K562 (cell line): ENCODE measurements around the gene RBPJ. TPM values are rescaled to one million over a fixed set of nuclear protein-coding genes. Genes with fewer than 3 reads are reported as not detected.

Experiments
- ATAC-seq: fragments of 200-7000 bp; cut with Tn5 transposase; 3 replicates; pipeline ENCODE4 v1.9.1; 2020; ENCODE audit warnings: moderate library complexity
- BruUV-seq: library from RNA; stranded (reverse); fragments of 400-500 nt; replicated peaks from 2 replicates; lab custom pipeline; 2021; lab: Mats Ljungman, UMichigan
- CTCF ChIA-PET: fragments of 300-600 bp; formaldehyde crosslinking; extraction: SDS; loops from one replicate; lab custom pipeline; 2021; ENCODE audit warnings: low intra/inter-chr PET ratio; lab: Yijun Ruan, JAX
- POLR2A ChIA-PET: fragments of 300-600, 350-650 bp; sonication (Branson Sonifier 250); formaldehyde crosslinking; extraction: SDS; loops from one replicate; lab custom pipeline; 2021; ENCODE audit warnings: antibody characterized with exemption, inconsistent platforms; lab: Yijun Ruan, JAX
- DNase-seq, 4 experiments: peaks; one replicate each; pipeline versions ENCODE4 v3.0.0 to v3.0.0-alpha.2; 2011 to 2018; ENCODE audit warnings: low spot score in 3 of 4, mixed read lengths in 3 of 4; ENCODE audit errors: extremely low read depth in 1 of 4
- FAIRE-seq: peaks from 2 replicates; lab custom pipeline; 2011; peaks lifted over from hg19 to GRCh38; lab: Jason Lieb, UNC
- H2AFZ ChIP-seq: 2 replicates; pipeline ENCODE4 v1.6.0; 2011; ENCODE audit warnings: low read depth, low read length, control low read depth, inconsistent platforms
- H3K27ac ChIP-seq: fragments of 200-600 bp; 3 replicates; pipeline ENCODE4 v1.8.0; 2011; ENCODE audit warnings: low read depth, mild to moderate bottlenecking, control low read depth, inconsistent platforms, low read length, moderate library complexity, mixed read lengths; ENCODE audit errors: extremely low read depth
- H3K27me3 ChIP-seq, 2 experiments: fragments of 300-600 bp in 1 of 2; 2 replicates in 1 of 2; 3 replicates in 1 of 2; pipeline versions ENCODE4 v1.6.0 to v1.8.0; 2011; ENCODE audit warnings: inconsistent platforms in 2 of 2, low read length in 2 of 2, mild to moderate bottlenecking in 1 of 2, mixed read lengths in 1 of 2, moderate library complexity in 1 of 2; ENCODE audit not compliant: control insufficient read depth in 2 of 2, insufficient read depth in 2 of 2
- H3K36me3 ChIP-seq: fragments of 300-600 bp; 3 replicates; pipeline ENCODE4 v1.8.0; 2011; ENCODE audit warnings: mild to moderate bottlenecking, low read length, inconsistent platforms; ENCODE audit not compliant: control insufficient read depth, insufficient read depth
- H3K4me1 ChIP-seq, 2 experiments: fragments of 200-600 bp in 1 of 2; replicated peaks in 1 of 2; 2 replicates in 1 of 2; 3 replicates in 1 of 2; pipeline versions ENCODE4 v1.5.1 to v1.8.0; 2011; ENCODE audit warnings: inconsistent platforms in 2 of 2, low read length in 2 of 2, mild to moderate bottlenecking in 1 of 2, mixed read lengths in 1 of 2, moderate library complexity in 1 of 2; ENCODE audit not compliant: control insufficient read depth in 2 of 2, insufficient read depth in 2 of 2
- H3K4me2 ChIP-seq: 2 replicates; pipeline ENCODE4 v1.6.1; 2011; ENCODE audit warnings: low read length, control low read depth, inconsistent platforms, mixed read lengths; ENCODE audit not compliant: insufficient read depth
- H3K4me3 ChIP-seq: fragments of 200-600 bp; sonication (generic), shearing (Covaris generic); 2 replicates; pipeline ENCODE4 v1.5.1; 2016; ENCODE audit warnings: control low read depth, inconsistent platforms
- H3K79me2 ChIP-seq: fragments of 200-600 bp; 3 replicates; pipeline ENCODE4 v1.8.0; 2011; ENCODE audit warnings: low read length, inconsistent platforms; ENCODE audit not compliant: control insufficient read depth, insufficient read depth
- H3K9ac ChIP-seq, 2 experiments: 2 replicates each; pipeline versions ENCODE4 v1.6.0 to v1.6.1; 2011; ENCODE audit warnings: low read depth in 2 of 2, low read length in 2 of 2, control low read depth in 1 of 2, inconsistent platforms in 1 of 2, mild to moderate bottlenecking in 1 of 2, mixed read lengths in 1 of 2; ENCODE audit not compliant: insufficient read depth in 1 of 2
- H3K9me1 ChIP-seq: one replicate; pipeline ENCODE4 v1.6.0; 2011; ENCODE audit warnings: inconsistent platforms, mild to moderate bottlenecking, low read length, moderate library complexity; ENCODE audit not compliant: control insufficient read depth, insufficient read depth
- H3K9me3 ChIP-seq: replicated peaks from 2 replicates; pipeline ENCODE4 v1.5.1; 2011; ENCODE audit warnings: low read depth, low read length, inconsistent platforms; ENCODE audit not compliant: control insufficient read depth, insufficient read depth
- H4K20me1 ChIP-seq: replicated peaks from 2 replicates; pipeline ENCODE4 v1.6.1; 2011; ENCODE audit warnings: low read length, inconsistent platforms, mixed read lengths; ENCODE audit not compliant: control insufficient read depth, insufficient read depth
- E2F3 ChIP-seq: fragments of 250-450 bp; sonication (Bioruptor Pico); IDR thresholded peaks from 2 replicates; pipeline ENCODE4 v1.4.0; 2020; ENCODE audit warnings: mild to moderate bottlenecking
- ETV1 ChIP-seq: fragments of 450-650 bp; conservative IDR thresholded peaks from 2 replicates; pipeline ENCODE4 v1.6.1; 2016; ENCODE audit warnings: missing genetic modification characterization, control low read depth, low read depth, missing compliant biosample characterization
- NEUROD1 ChIP-seq: fragments of 150-350 bp; IDR thresholded peaks from 2 replicates; pipeline ENCODE4 v1.6.1; 2014; ENCODE audit warnings: borderline replicate concordance, low read length, low read depth; ENCODE audit not compliant: partially characterized antibody
- NR2C2 ChIP-seq, 2 experiments: fragments of 200-800 bp in 1 of 2; sonication (Bioruptor generic) in 1 of 2; sonication (generic) in 1 of 2; formaldehyde crosslinking in 1 of 2; IDR thresholded peaks; 2 replicates each; pipeline versions ENCODE4 v1.6.1 to v1.8.0; 2016 to 2022; ENCODE audit warnings: mild to moderate bottlenecking in 1 of 2, missing compliant biosample characterization in 1 of 2, missing genetic modification characterization in 1 of 2, missing genetic modification reagents in 1 of 2
- WGBS: fragments of 100-300 bp; shearing (Covaris generic); methylation state at CpG from one replicate; pipeline ENCODE4 v1.1.6; 2016; ENCODE audit warnings: low coverage, mixed read lengths; ENCODE audit not compliant: insufficient coverage; ENCODE audit errors: missing lambda C conversion rate; 5-methylcytosine and 5-hydroxymethylcytosine counted together
- in situ Hi-C: fragments of 300-500 bp; cut with MboI; formaldehyde crosslinking; loops from 4 replicates; pipeline ENCODE4 v1.15.0; 2018; ENCODE audit warnings: inconsistent platforms, mixed read lengths
- intact Hi-C: fragments of 100-400 bp; cut with micrococcal nuclease; formaldehyde crosslinking; loops from 2 replicates; pipeline ENCODE4 v1.14.2; 2022
- polyA plus RNA-seq, 8 experiments: library from polyadenylated mRNA; depleted of rRNA in 4 of 8; stranded (reverse) in 5 of 8; unstranded in 3 of 8; fragments of >200 nt; fragmentation: Nextera tagmentation in 2 of 8; fragmentation: Illumina TruSeq in 1 of 8; extraction: Ambion mirVana in 2 of 8; extraction: Trizol in 1 of 8; gene quantifications; 2 replicates each; pipeline versions ENCODE4 v1.2.1 to v1.2.3, GENCODE V29; 2011 to 2014; ENCODE audit warnings: inconsistent platforms in 1 of 8, missing spikeins in 1 of 8
- total RNA-seq, 7 experiments: library from RNA; depleted of rRNA in 6 of 7; stranded (reverse); fragments of >200 nt in 6 of 7; fragmentation: Illumina TruSeq in 2 of 7; extraction: Trizol in 2 of 7; gene quantifications; 2 replicates each; pipeline versions ENCODE4 v1.2.1 to v1.2.3, GENCODE V29; 2011 to 2021; ENCODE audit warnings: low replicate concordance in 1 of 7
- TF ChIP-seq, protein P1 (sequence below): fragments of 250-450 bp; sonication (Bioruptor Pico); IDR thresholded peaks from 2 replicates; pipeline ENCODE4 v1.5.0; 2022; ENCODE audit warnings: mild to moderate bottlenecking
- TF ChIP-seq, protein P2 (sequence below), 2 experiments: fragments of 450-650 bp in 1 of 2; IDR thresholded peaks; 2 replicates each; pipeline ENCODE4 v1.6.1; 2011 to 2017; ENCODE audit warnings: low read depth in 2 of 2, antibody characterized with exemption in 1 of 2, borderline replicate concordance in 1 of 2, low read length in 1 of 2, mild to moderate bottlenecking in 1 of 2, mixed read lengths in 1 of 2; ENCODE audit not compliant: control insufficient read depth in 1 of 2
- TF ChIP-seq, protein P3 (sequence below): sonication (generic); formaldehyde crosslinking; IDR thresholded peaks from 2 replicates; pipeline ENCODE4 v1.8.1; 2023; ENCODE audit warnings: mild to moderate bottlenecking, missing genetic modification reagents

RBPJ gene
- total and polyA plus RNA-seq, 9 of the 15 experiments (the other 6 are each of a cell fraction or from before 2014, with no cell fraction given), result 17.2 to 49.4 (median 33.8) TPM

DNA sequence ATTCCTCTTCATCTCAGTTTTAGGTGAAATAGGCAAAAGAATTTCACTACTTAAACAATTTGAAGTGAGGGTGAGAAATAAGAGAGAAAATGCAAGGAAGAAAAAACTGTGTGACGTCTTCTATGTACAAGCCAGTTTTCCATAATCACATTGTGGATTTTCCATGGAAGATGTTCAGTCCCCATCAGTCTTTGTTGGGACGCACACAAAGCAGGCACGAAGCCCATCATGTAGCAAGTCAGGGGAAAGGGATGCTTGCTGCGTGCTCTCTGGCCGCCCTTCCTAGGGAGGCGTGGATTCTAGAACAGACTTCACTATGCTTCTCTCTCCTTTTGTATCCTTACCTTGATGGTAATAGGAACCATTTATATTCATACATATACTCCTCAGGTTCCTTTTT lies 54.7 kb downstream of the RBPJ start:
- DNase-seq, result no peak
- Histone ChIP-seq H2AFZ (no peak overlapping the region), H3K36me3 (no peaks in the 10 kb centered on the region), H3K9me1 (no peaks in the 10 kb centered on the region), H4K20me1 (peaks cover 4% of the 10 kb centered on the region; the same call in 1 of the 2 replicates), H3K4me1 (peaks cover 0 to 6% of the 10 kb centered on the region in 2 experiments; a peak in 2 of 5 replicates), H3K27me3 (no peaks in the 10 kb centered on the region), H3K4me2 (no peak overlapping the region), H3K9me3 (no peaks in the 10 kb centered on the region), H3K9ac (no peak overlapping the region), H3K27ac (no peak overlapping the region), H3K79me2 (peaks cover 36% of the 10 kb centered on the region; the same call in 2 of the 3 replicates), H3K4me3 (no peak overlapping the region)
- ChIA-PET POLR2A (interaction anchor here (0.6 kb wide), 1 partner anchor 53 kb away, joined by 5 read pairs; no protein-coding TSS in a partner anchor), CTCF (no interaction called here)
- 90% methylated on average over 6 of the region's 6 CpGs for WGBS
- intact Hi-C loops (no loop called here), in situ Hi-C loops (no loop called here)
- no TSS peak for BruUV-seq
- no peak for FAIRE-seq
- TF ChIP-seq, protein P1, sequence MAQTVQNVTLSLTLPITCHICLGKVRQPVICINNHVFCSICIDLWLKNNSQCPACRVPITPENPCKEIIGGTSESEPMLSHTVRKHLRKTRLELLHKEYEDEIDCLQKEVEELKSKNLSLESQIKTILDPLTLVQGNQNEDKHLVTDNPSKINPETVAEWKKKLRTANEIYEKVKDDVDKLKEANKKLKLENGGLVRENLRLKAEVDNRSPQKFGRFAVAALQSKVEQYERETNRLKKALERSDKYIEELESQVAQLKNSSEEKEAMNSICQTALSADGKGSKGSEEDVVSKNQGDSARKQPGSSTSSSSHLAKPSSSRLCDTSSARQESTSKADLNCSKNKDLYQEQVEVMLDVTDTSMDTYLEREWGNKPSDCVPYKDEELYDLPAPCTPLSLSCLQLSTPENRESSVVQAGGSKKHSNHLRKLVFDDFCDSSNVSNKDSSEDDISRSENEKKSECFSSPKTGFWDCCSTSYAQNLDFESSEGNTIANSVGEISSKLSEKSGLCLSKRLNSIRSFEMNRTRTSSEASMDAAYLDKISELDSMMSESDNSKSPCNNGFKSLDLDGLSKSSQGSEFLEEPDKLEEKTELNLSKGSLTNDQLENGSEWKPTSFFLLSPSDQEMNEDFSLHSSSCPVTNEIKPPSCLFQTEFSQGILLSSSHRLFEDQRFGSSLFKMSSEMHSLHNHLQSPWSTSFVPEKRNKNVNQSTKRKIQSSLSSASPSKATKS, result no peak
- TF ChIP-seq NEUROD1, result no peak
- no peak for TF ChIP-seq E2F3 (CRISPR knock-in tag)
- TF ChIP-seq, protein P2, sequence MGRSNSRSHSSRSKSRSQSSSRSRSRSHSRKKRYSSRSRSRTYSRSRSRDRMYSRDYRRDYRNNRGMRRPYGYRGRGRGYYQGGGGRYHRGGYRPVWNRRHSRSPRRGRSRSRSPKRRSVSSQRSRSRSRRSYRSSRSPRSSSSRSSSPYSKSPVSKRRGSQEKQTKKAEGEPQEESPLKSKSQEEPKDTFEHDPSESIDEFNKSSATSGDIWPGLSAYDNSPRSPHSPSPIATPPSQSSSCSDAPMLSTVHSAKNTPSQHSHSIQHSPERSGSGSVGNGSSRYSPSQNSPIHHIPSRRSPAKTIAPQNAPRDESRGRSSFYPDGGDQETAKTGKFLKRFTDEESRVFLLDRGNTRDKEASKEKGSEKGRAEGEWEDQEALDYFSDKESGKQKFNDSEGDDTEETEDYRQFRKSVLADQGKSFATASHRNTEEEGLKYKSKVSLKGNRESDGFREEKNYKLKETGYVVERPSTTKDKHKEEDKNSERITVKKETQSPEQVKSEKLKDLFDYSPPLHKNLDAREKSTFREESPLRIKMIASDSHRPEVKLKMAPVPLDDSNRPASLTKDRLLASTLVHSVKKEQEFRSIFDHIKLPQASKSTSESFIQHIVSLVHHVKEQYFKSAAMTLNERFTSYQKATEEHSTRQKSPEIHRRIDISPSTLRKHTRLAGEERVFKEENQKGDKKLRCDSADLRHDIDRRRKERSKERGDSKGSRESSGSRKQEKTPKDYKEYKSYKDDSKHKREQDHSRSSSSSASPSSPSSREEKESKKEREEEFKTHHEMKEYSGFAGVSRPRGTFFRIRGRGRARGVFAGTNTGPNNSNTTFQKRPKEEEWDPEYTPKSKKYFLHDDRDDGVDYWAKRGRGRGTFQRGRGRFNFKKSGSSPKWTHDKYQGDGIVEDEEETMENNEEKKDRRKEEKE (IDR thresholded peaks at IDR 0.05; ENCODE audit: borderline replicate concordance in 1 of 2, control insufficient read depth in 1 of 2, low read depth in 2 of 2, low read length in 1 of 2), result no peak
- TF ChIP-seq NR2C2 (CRISPR knock-in tag; IDR thresholded peaks at IDR 0.05), result no peak
- no peak for TF ChIP-seq NR2C2 (tag; IDR thresholded peaks at IDR 0.05)
- no peak for TF ChIP-seq ETV1 (tag)
- TF ChIP-seq, protein P3, sequence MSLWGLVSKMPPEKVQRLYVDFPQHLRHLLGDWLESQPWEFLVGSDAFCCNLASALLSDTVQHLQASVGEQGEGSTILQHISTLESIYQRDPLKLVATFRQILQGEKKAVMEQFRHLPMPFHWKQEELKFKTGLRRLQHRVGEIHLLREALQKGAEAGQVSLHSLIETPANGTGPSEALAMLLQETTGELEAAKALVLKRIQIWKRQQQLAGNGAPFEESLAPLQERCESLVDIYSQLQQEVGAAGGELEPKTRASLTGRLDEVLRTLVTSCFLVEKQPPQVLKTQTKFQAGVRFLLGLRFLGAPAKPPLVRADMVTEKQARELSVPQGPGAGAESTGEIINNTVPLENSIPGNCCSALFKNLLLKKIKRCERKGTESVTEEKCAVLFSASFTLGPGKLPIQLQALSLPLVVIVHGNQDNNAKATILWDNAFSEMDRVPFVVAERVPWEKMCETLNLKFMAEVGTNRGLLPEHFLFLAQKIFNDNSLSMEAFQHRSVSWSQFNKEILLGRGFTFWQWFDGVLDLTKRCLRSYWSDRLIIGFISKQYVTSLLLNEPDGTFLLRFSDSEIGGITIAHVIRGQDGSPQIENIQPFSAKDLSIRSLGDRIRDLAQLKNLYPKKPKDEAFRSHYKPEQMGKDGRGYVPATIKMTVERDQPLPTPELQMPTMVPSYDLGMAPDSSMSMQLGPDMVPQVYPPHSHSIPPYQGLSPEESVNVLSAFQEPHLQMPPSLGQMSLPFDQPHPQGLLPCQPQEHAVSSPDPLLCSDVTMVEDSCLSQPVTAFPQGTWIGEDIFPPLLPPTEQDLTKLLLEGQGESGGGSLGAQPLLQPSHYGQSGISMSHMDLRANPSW (CRISPR knock-in tag), result no peak
- ATAC-seq, result no peak
